Neural cell (in vitro differentiated cells): Measurements from ENCODE around the gene FAM20C. TPM values are rescaled to one million over a fixed set of nuclear protein-coding genes. Genes with fewer than 3 reads are reported as not detected.

Experiments used
- H2AFZ ChIP-seq: fragments of 200-600, 300-800 bp; sonication (generic), shearing (Covaris generic); 2 replicates; pipeline ENCODE4 v1.6.0; 2014; ENCODE audit warnings: low read depth, mild to moderate bottlenecking, antibody characterized with exemption, low read length, moderate library complexity
- H3F3A ChIP-seq: fragments of 200-600 bp; shearing (Covaris generic); 2 replicates; pipeline ENCODE4 v1.6.1; 2016; ENCODE audit warnings: mild to moderate bottlenecking, moderate library complexity, mixed read lengths, antibody characterized with exemption, low read length; ENCODE audit not compliant: insufficient read depth, poor library complexity, severe bottlenecking
- H3K27ac ChIP-seq: fragments of 200-600, 300-800 bp; sonication (generic), shearing (Covaris generic); 2 replicates; pipeline ENCODE4 v1.5.1; 2014; ENCODE audit warnings: mild to moderate bottlenecking, low read length, moderate library complexity
- H3K27me3 ChIP-seq: fragments of 300-800, 200-600 bp; sonication (generic), shearing (Covaris generic); 2 replicates; pipeline ENCODE4 v1.6.0; 2014; ENCODE audit warnings: mild to moderate bottlenecking, low read depth, low read length, moderate library complexity; ENCODE audit not compliant: insufficient read depth
- H3K36me3 ChIP-seq: fragments of 300-800, 200-600 bp; sonication (generic), shearing (Covaris generic); 2 replicates; pipeline ENCODE4 v1.5.1; 2014; ENCODE audit warnings: mild to moderate bottlenecking, antibody characterized with exemption, low read length, moderate library complexity; ENCODE audit not compliant: insufficient read depth
- H3K4me2 ChIP-seq: fragments of 300-800, 200-600 bp; sonication (generic), shearing (Covaris generic); 2 replicates; pipeline ENCODE4 v1.6.0; 2014; ENCODE audit warnings: mild to moderate bottlenecking, low read length
- H3K4me3 ChIP-seq: fragments of 300-800, 200-600 bp; sonication (generic), shearing (Covaris generic); 2 replicates; pipeline ENCODE4 v1.5.1; 2014; ENCODE audit warnings: mild to moderate bottlenecking, low read length, moderate library complexity
- H3K79me2 ChIP-seq: fragments of 200-600 bp; shearing (Covaris generic); replicated peaks from 2 replicates; pipeline ENCODE4 v1.6.0; 2014; ENCODE audit warnings: mild to moderate bottlenecking, low read length, moderate library complexity; ENCODE audit not compliant: insufficient read depth
- H3K9ac ChIP-seq: fragments of 300-800, 200-600 bp; sonication (generic), shearing (Covaris generic); 2 replicates; pipeline ENCODE4 v1.6.1; 2016; ENCODE audit warnings: mild to moderate bottlenecking, low read length, mixed read lengths
- H3K9me2 ChIP-seq: fragments of 200-600 bp; shearing (Covaris generic); 2 replicates; pipeline ENCODE4 v1.6.1; 2016; ENCODE audit warnings: mild to moderate bottlenecking, low read length, mixed read lengths; ENCODE audit not compliant: insufficient read depth
- H3K9me3 ChIP-seq: fragments of 200-600, 300-800 bp; sonication (generic), shearing (Covaris generic); 2 replicates; pipeline ENCODE4 v1.6.1; 2016; ENCODE audit warnings: mild to moderate bottlenecking, mixed run types, low read length, moderate library complexity, mixed read lengths
- H4K20me1 ChIP-seq: fragments of 200-600 bp; shearing (Covaris generic); 2 replicates; pipeline ENCODE4 v1.6.1; 2016; ENCODE audit warnings: mild to moderate bottlenecking, mixed run types; ENCODE audit not compliant: insufficient read depth
- CTCF ChIP-seq: fragments of 450-650 bp; IDR thresholded peaks from 2 replicates; pipeline ENCODE4 v1.5.1; 2014; ENCODE audit warnings: antibody characterized with exemption, mild to moderate bottlenecking, moderate library complexity; ENCODE audit not compliant: poor library complexity, severe bottlenecking
- EP300 ChIP-seq: fragments of 450-650 bp; conservative IDR thresholded peaks from 2 replicates; pipeline ENCODE4 v1.6.1; 2014; ENCODE audit warnings: antibody characterized with exemption, mild to moderate bottlenecking, moderate library complexity; ENCODE audit not compliant: poor library complexity, severe bottlenecking
- EZH2 ChIP-seq: fragments of 200-600, 300-800 bp; shearing (Covaris generic), sonication (generic); IDR thresholded peaks from 2 replicates; pipeline ENCODE4 v1.6.1; 2014; ENCODE audit warnings: antibody characterized with exemption, low read length, borderline replicate concordance, mild to moderate bottlenecking; ENCODE audit not compliant: insufficient read depth, poor library complexity, severe bottlenecking
- MXI1 ChIP-seq: fragments of 450-650 bp; conservative IDR thresholded peaks from 2 replicates; pipeline ENCODE4 v1.6.1; 2014; ENCODE audit warnings: antibody characterized with exemption, mild to moderate bottlenecking; ENCODE audit not compliant: poor library complexity, severe bottlenecking
- POLR2AphosphoS5 ChIP-seq: IDR thresholded peaks from 2 replicates; pipeline ENCODE4 v1.6.1; 2012
- RAD21 ChIP-seq: fragments of 450-650 bp; conservative IDR thresholded peaks from 2 replicates; pipeline ENCODE4 v1.6.1; 2014; ENCODE audit warnings: antibody characterized with exemption, mild to moderate bottlenecking, moderate library complexity
- REST ChIP-seq: IDR thresholded peaks from 2 replicates; pipeline ENCODE4 v1.6.1; 2012; ENCODE audit warnings: borderline replicate concordance
- SMC3 ChIP-seq: fragments of 450-650 bp; conservative IDR thresholded peaks from 2 replicates; pipeline ENCODE4 v1.6.1; 2014; ENCODE audit warnings: antibody characterized with exemption, mild to moderate bottlenecking, moderate library complexity; ENCODE audit not compliant: poor library complexity
- TAF1 ChIP-seq: IDR thresholded peaks from 2 replicates; pipeline ENCODE4 v1.6.1; 2012; ENCODE audit warnings: low read depth
- polyA plus RNA-seq: library from polyadenylated mRNA; depleted of rRNA; stranded (reverse); fragments of >200 nt; gene quantifications from 2 replicates; pipeline ENCODE4 v1.2.3, GENCODE V29; 2014

Gene FAM20C
- polyA plus RNA-seq, 1 donor from 2014 or later = 22.7 TPM

- Histone ChIP-seq H3K27ac (no peak overlapping the region), H3K4me2 (no peak overlapping the region), H3K9me3 (no peaks in the 10 kb centered on the region), H3K79me2 (no peaks in the 10 kb centered on the region), H3F3A (no peaks in the 10 kb centered on the region), H4K20me1 (no peaks in the 10 kb centered on the region), H3K9me2 (no peaks in the 10 kb centered on the region), H3K36me3 (no peaks in the 10 kb centered on the region), H3K9ac (no peak overlapping the region), H2AFZ (no peak overlapping the region), H3K4me3 (no peak overlapping the region), H3K27me3 (no peaks in the 10 kb centered on the region)
- TF ChIP-seq EZH2 = no peak
- TF ChIP-seq REST = no peak
- no peak for TF ChIP-seq TAF1
- no peak for TF ChIP-seq EP300
- TF ChIP-seq RAD21 = no peak
- no peak for TF ChIP-seq MXI1
- TF ChIP-seq POLR2AphosphoS5 = no peak
- no peak for TF ChIP-seq CTCF
- TF ChIP-seq SMC3 = no peak
Observed at GRCh38 chr7:210401-210925, 18.1 kb downstream of the FAM20C start.

- no peak overlapping the region for H2AFZ ChIP-seq
Observed at GRCh38 chr7:211033-211714, 18.8 kb downstream of the FAM20C start.

More at GRCh38 chr7:211033-211714, 18.8 kb downstream of the FAM20C start:
- no peaks in the 10 kb centered on the region for H3K36me3 ChIP-seq
- H3K9ac ChIP-seq = no peak overlapping the region
- TF ChIP-seq TAF1 (no peak), EZH2 (no peak), RAD21 (no peak), POLR2AphosphoS5 (no peak), MXI1 (no peak), SMC3 (no peak), REST (no peak), CTCF (no peak), EP300 (no peak)
- H3K4me3 ChIP-seq = no peak overlapping the region
- no peaks in the 10 kb centered on the region for H3K9me3 ChIP-seq
- H3K9me2 ChIP-seq = no peaks in the 10 kb centered on the region
- H3F3A ChIP-seq = no peaks in the 10 kb centered on the region
- no peaks in the 10 kb centered on the region for H3K79me2 ChIP-seq
- no peak overlapping the region for H3K4me2 ChIP-seq
- H3K27me3 ChIP-seq = no peaks in the 10 kb centered on the region
- H3K27ac ChIP-seq = no peak overlapping the region
- no peaks in the 10 kb centered on the region for H4K20me1 ChIP-seq
